ENCODE data around the gene KRTAP10-8.
"Not testable (repeated sequence)": the region's sequence is repeated elsewhere in the genome, so short reads cannot be mapped to it uniquely, and the experiment has no call there.

Gene KRTAP10-8

DNA sequence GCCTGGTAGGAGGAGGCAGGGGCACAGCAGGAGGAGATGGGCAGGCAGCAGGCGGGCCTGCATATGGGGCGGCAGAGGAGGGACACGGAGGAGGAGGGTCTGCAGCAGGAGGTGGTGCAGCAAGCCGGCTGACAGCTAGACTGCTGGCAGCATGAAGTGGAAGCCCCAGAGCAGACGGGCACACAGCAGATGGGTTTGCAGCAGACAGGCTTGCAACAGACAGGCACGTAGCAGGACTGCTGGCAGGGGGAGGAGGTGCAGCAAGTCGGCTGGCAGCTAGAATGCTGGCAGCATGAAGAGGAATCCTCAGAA lies 32.1 kb upstream of the KRTAP10-8 start:
- FAIRE-seq: no peak

DNA sequence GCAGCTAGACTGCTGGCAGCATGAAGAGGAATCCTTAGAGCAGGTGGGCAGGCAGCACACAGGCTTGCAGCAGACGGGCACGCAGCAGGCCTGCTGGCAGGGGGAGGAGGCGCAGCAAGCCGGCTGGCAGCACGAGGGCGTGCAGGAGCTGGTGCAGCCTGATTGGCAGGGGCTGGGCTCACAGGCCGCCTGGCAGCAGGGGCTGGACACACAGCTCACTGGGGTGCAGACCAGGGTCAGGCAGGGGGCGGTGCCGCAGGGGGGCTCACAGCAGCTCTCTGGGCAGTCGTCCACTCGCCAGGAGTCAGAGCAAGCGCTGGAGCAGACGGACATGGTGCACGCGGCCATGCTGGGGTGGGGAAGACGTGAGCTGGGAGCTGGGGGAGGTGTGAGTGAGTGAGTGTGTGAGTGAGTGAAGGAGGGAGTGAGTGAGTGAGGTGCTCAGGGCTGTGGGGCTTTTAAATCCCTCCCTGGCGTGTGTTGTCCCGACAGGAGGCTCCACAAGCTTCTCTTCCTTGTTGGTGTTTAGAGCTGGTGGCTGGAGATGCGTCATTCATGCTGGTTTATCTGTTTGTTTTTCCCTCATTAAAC lies 31.6 kb upstream of the KRTAP10-8 start, which contains the start of gene KRTAP10-5:
Gene KRTAP10-5, minus strand, starts transcription at position 374 of the 591 bp plus-strand sequence. Its CDS starts 26 bp downstream, at position 348.
- not testable (repeated sequence) for FAIRE-seq

DNA sequence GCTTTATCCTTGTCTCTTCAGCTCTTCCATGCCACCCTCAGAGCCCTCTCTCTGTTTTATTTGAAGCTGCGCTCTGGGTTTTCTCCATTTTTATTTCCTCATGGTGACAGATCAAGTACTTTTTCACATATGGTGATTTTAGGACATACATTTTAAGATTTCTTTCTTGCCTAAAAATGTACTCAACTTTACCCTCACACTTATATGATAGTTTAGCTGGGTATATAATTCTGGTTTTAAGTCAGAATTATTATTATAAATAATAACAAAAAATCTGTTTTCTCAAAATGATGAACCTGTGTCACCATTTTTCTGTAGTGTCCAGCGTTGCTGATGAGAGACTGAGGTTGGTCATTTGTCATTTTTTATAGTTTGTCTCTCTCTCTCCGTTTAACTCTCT lies 30.7 kb upstream of the KRTAP10-8 start:
- no peak for FAIRE-seq

DNA sequence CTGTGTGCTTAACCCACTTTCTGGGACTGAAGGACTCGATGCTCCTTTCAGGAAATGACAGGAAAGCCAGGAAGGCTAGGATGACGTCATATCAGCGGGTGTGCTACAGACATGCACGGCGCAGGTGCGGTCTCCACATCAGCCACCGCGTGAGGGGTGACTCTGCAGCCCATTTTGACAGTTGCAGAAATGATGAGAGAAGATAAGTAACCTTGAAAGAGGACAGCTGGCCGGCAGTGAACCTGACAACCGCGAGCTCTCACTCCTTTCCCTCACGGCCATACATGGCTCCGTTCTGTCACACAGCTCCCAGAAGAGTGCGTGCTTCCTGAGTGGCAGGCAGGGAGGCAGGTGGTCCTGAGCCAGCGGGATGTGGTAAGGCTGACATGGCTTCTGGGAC lies 29.8 kb upstream of the KRTAP10-8 start:
- no peak for FAIRE-seq

DNA sequence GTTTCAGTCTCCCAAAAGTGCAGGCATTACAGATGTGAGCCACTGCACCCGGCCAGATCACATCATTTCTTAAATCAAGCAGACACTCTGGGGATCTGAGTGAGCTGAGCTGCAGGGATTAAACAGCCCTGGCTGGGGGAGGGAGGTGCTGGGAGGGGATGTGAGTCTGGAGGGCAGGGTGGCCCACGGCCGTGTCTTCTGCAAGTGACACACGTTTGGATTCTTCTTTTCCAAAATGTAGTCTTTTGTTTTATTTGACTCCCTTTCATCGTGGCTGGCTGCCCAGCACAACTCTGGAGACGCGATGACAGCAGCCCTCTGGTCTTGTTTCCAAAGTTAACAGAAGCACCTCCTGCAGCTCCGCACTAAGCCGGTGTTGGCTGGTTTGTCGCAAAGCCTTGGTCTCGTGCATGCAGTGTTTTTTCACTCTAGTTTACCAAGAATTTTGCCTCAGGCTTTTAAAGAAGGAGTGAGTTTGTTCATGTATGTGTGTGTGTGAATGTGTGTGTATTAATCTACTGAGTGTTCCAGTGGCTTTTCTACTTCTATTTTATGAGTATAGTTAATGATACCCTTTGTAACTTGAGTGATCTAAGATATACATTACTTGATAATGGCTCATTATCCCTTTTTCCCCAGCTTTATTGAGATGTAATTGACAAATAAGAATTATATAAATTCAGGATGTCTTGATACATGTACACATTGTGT lies 28.6 kb upstream of the KRTAP10-8 start:
- no peak for FAIRE-seq

DNA sequence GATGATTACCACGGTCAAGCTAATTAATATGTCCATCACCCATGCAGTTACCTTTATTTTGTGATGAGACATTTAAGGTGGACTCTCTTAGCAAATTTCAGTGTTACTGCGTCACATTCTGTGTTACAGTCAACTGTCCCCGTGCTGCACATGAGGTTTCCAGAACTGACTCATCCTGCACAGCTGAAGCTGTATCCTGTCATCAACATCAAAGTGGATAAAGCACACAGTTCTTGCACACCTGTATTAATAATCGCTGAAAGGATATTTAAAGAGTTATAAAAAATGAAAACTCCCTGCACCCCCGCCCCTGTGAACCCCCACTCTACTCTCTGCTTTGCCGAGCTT lies 28.1 kb upstream of the KRTAP10-8 start:
- FAIRE-seq: no peak

DNA sequence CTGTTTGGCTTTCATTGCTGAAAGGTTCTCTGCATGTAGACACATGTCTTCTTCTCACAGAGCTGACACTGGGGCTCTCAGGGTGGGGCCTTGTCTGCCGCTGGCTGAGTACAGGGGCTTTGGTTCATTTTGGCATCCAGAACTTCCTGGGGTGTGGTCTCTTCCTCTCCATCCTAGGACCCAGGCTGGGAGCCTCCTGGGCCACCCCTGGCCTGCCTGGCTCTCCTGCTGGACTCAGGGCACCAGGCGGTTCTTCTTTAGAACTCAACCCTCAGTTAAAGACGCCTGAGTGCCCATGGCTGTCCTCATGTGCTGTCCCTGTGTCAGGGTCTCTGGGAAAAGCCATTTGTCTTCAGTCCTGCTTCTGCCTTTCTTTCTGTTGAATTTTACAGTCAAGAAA lies 26.0 kb upstream of the KRTAP10-8 start:
- FAIRE-seq: no peak

DNA sequence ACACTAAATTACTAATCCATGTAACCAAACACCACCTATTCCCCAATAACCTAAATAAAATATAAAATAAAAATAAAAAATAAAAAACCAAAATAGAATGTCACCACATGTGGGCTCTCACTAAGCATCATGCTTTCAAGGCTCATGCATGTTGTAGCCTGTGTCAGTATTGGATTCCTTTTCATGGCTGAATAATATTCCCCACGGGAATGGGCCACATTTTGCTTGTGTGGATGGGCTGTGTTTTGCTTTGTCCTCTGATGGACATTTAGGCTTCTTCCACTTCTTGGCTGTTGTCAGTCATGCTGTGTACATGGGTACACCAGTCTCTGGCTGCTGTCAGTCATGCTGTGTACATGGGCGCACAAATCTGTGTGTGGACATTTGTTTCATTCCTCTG lies 22.8 kb upstream of the KRTAP10-8 start:
- FAIRE-seq: no peak

DNA sequence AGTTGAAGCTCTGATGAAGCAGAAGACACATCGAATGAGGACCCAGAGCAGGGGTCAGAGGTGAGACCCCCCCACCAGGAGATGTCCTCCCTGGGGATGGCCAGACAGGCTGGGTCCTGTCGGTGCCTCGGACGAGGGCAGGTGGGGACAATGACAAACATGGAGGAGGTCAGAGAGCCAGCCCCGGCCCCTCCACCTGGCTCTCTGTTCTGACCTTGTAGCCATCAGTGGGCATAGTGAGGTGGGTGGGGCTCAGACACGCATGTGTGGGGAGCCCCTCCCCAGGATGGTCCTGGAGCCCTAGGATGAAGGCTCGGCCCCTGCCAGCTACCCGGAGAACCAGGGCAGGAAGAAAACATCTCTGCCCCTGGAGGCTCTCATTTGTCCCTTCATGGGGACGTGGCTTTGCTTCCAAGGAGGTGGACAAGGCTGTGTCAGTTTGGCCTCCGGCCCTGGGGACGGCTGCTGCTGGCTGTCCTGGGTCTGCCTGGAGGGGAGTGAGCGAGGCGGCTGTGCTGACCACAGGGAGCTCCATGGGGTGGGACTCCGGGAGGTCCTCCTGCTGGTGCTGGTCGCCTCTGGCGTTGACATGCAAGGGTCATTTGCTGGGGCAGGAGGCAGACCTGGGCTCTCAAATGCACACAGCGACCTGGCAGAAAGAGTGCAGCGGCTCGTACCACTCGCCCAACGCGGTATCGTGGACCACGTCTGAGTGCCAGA lies 22.1 kb upstream of the KRTAP10-8 start:
- FAIRE-seq: no peak

DNA sequence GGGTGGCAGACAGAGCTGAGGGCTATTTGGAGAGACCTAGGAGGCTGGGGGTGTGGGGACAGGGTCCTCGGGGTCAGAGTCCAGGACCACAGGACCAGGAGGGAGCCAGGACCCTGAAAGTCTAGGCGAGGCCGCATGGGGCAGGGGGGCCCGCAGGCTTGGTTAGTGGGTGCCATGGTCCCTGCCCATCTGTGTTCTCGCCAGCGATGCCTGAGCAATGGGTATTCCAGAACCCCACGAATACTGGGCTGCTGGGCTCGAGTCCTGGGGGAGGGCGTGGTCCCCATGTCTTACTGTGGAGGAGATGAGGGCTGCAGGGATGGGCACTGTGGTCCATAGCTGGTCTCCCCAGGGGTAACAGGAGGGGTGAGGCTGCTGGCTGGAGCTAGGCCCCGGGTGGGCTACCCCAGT lies 21.6 kb upstream of the KRTAP10-8 start:
- no peak for FAIRE-seq

DNA sequence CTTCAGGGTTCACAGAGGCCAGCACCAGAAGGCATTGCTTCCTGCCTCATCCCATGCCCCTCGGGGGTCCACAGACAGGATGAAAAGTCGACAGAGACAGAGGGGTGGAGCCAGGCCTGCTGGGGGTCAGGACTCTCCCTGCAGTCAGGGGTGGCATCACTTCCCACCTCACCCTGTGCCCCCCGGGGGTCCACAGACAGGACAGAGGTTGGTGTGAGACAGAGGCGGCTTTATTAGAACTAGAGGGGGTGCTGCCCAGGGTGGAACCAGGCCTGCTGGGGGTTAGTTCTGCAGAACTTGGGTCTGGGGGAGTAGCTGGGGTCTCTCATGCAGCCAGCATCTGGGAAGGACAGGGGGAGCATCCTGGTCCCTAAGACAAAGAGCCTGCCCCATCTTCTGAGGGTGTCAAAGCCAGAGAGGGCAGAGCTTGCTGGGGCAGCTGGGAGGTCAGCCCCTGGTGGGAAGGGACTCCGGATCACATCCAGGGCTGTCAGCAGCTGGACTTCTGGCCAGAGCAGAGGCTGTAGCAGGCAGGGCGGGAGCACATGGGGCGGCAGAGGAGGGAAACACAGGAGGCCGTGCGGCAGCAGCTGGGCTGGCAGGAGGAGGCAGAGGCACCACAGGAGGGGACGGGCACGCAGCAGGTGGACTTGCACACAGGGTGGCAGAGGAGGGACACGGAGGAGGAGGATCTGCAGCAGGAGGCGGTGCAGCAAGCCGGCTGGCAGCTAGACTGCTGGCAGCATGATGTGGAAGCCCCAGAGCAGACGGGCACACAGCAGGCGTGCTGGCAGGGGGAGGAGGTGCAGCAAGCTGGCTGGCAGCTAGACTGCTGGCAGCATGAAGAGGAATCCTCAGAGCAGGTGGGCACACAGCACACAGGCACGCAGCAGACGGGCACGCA lies 20.7 kb upstream of the KRTAP10-8 start:
- FAIRE-seq: not testable (repeated sequence)

DNA sequence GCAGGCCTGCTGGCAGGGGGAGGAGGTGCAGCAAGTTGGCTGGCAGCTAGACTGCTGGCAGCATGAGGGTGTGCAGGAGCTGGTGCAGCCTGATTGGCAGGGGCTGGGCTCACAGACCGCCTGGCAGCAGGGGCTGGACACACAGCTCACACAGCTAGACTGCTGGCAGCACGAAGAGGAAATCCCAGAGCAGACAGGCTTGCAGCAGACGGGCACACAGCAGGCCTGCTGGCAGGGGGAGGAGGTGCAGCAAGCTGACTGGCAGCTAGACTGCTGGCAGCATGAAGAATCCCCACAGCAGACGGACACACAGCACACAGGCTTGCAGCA lies 20.1 kb upstream of the KRTAP10-8 start:
- FAIRE-seq: not testable (repeated sequence)

DNA sequence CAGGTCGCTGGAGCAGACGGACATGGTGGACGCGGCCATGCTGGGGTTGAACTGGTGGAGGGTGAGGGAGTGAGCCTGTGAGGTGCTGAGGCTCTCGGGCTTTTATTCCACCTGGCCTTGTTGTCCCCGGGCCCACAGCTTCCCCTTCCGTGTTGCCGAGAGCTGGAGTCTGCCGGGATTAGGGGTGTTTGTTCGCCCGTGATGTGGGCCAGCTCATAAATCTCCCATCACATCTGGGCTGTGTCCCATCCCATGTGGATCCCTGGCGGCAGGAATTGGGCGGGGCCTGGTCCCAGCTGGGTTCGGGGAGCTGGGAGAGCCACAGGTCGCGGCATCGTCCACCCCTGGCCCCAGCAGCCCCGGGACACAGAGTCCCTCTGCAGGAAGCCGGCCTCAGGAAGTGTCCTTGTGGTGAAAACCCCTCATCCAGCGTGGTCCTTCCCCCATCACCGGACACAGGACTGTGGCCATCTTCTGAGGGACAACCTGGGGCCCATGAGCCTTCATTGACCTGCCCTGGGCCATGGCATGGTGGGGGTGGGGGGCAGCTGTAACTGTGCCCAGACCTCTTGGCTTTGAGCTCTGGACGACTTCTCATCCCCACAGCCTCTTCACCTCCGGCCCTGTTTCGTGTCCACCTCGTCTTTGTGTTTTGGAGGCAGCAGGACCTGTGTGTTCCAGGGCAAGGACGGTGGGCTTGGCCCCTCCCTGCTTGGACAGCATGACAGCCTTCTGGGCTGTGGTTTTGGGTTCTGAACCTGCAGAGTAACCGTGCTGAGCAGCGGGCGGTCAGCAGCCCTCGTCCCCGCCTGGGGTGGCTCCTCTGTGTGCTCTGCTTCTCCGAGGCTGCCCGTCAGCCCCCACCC lies 19.2 kb upstream of the KRTAP10-8 start, which contains the start of gene KRTAP10-6:
Gene KRTAP10-6, minus strand, starts transcription at position 60 of the 866 bp plus-strand sequence. Its CDS starts 21 bp downstream, at position 39.
- FAIRE-seq: no peak

DNA sequence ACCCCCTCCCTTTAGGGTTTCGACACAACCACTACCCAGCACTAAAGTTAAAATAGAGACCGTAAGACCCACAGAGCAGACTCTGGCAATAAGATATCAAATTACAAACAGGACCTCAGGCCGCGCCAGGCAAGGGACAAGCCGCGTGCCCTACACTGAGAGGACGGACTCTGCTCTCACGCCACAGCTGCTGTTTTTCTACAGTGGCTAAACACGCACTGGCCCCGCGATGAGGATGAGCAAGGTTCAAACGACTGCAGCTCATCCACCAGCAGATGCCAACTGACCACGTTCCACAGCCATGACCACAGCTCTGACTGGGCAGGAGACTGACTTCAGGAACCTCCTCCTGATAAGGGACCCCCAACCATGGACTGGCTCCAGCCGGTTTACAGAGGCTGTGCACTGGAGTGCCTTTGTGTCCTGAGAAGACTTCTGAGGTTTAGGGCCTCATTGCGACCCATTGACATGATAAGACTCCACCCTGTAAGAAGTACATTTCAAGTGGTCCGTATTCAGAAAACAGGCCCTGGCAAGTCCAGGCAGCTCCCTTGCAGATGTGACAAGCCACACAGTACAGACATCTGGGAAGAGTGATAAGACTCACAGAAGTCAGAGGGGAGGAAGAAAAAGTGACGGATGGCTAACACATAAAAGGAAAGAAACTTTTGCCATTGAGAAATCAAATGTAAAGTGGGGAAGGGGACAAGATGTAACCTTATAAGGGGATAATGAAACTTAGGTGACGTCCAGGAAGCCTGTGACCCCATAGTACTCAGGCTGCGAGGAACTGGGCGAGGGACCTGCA lies 18.1 kb upstream of the KRTAP10-8 start:
- FAIRE-seq: no peak

DNA sequence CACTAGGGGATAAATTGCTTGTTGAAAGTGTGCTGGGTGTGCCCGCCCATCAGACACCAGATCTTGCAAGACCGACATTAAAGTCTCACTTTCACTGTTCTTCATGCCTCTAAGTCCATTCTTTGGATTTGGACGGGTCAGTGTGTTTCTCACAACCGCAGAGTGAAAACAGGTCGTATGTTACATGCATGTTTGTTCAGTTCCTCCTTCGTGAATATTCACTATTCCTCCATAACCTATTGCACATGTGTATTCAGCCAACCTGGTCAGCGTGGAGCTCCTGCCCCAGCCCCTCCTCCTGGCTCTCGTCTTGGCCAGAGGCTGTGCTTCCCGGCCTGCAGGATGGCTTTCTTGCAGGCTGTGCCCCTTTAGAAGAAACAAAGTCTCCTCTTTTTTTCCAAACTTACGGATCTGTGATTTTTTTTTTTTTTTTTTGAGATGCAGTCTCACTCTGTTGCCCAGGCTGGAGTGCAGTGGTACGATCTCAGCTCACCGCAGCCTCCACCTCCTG lies 17.4 kb upstream of the KRTAP10-8 start:
- FAIRE-seq: no peak

DNA sequence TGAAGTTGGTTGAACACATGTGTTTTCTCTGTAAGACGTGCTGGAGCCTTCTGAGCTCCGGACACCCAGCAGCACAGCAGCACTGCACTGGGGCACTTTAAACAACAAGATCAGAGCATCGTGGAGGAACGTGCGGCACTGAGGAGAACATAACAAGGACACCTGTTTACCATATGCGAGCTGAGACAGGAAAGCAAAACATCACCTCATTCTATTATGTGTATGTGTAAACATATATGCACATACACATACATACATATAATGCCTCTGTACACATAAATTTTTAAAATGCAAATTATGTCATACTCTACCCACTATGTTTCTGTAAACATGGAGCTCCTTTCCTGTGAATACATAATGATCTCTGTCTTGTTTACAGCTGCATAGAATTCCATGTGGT lies 16.4 kb upstream of the KRTAP10-8 start:
- FAIRE-seq: no peak

DNA sequence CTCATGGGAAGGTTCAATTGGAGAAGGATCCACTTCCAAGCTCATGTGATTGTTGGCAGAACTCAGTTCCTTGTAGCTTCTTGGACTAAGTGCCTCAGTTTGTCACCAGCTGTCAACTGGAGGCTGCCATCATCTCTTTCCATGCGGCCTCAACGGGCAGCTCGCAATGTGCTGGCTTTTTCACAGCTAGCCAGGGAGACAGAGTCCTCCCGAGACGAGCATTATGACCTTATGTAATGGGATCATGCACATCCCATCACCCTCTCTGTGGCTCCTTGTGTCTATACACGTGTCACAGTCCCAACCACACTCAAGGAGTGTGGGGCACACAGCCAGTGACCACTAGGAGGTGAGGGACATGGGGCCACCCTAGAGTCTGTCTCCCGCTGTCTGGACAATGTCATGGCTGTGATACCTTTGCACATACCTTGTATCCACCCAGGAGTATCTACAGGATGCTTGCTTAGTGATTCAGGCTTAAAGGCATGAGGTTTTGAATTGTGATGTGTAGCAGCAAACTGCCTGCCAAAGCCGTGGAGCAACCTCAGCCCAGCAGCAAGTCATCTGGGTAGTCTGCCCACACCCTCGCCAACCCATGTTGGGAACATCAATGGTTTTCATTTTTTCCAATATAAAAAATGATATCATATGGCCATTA lies 15.7 kb upstream of the KRTAP10-8 start:
- no peak for FAIRE-seq

DNA sequence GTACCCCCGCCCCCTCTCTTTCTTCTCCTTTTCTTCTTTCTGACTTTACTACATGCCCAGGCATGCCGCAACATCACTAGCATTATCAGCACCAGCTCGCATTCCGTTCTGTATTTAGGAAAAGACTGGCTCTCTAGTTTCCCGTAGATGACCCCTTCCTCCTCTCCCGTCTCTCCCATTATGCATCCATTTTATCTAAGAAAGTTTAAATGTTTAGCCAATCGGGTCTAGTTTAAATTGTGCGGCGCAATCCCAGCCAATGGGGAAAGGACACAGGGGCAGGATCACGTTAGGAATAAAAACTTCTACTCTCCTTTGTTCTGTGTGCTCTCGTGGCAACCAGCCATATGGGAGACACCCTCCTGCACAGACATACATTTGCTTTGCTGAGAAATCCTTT lies 13.8 kb upstream of the KRTAP10-8 start:
- no peak for FAIRE-seq

DNA sequence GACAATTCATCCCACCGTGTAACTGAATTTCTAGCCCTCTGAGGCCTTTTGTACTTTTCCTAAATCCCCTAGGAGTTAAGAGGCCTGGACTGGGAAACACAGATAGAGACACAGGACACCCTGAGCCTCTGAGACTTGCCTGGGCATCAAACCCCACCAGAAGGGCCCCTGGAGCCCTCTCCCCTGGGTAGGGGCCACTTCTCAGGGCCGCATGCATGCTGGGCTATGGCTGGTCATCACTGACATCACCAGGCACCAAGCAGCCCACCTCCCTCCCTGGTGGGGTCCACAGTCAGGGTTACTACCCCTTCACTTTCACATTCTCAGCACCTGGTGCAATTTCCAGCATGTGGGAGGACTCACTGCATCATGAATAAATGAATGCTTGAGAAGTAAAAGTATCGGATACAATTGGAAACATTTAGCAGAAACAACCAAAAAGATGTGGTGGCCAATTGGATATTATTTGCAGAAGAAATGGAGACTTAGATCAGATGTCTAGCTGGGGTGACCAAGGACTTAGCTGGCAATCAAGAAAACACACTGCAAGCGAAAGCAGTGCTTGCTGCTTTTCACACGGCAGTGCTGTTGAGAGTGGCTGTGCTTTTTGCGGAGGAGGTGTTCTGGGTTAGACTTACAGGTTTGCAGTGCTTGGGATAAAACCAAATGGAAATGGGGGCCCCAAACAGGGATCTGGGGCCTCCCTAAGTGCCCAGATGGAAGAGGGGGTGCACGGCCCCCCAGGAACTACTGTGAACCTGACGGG lies 12.4 kb upstream of the KRTAP10-8 start:
- no peak for FAIRE-seq

Measured in endometrium (tissue), 2 donors.